OCI-LY1 (cell line): Measurements from ENCODE around the gene HCN1.

Experiments used
- H2AFZ ChIP-seq: fragments of 200-600 bp; sonication (generic), shearing (Covaris generic); 2 replicates; pipeline ENCODE4 v1.6.0; 2014; ENCODE audit warnings: antibody characterized with exemption, mild to moderate bottlenecking, low read length
- H3F3A ChIP-seq: fragments of 200-600 bp; sonication (generic), shearing (Covaris generic); 2 replicates; pipeline ENCODE4 v1.6.0; 2014; ENCODE audit warnings: mild to moderate bottlenecking, antibody characterized with exemption, low read length, moderate library complexity; ENCODE audit not compliant: insufficient read depth
- H3K27ac ChIP-seq: fragments of 200-600 bp; sonication (generic); 2 replicates; pipeline ENCODE4 v1.5.1; 2014; ENCODE audit warnings: low read length, mixed run types, mild to moderate bottlenecking, low read depth; ENCODE audit not compliant: poor library complexity, severe bottlenecking
- H3K27me3 ChIP-seq: fragments of 200-600 bp; sonication (generic); 2 replicates; pipeline ENCODE4 v1.6.0; 2014; ENCODE audit warnings: antibody characterized with exemption, mild to moderate bottlenecking, low read length, moderate library complexity; ENCODE audit not compliant: insufficient read depth
- H3K36me3 ChIP-seq: fragments of 200-600 bp; sonication (generic); 2 replicates; pipeline ENCODE4 v1.6.1; 2014; ENCODE audit warnings: mild to moderate bottlenecking, antibody characterized with exemption, low read length, moderate library complexity, mixed read lengths; ENCODE audit not compliant: insufficient read depth
- H3K4me1 ChIP-seq: fragments of 200-600 bp; sonication (generic); 2 replicates; pipeline ENCODE4 v1.5.1; 2014; ENCODE audit warnings: mild to moderate bottlenecking, low read length, moderate library complexity; ENCODE audit not compliant: insufficient read depth, severe bottlenecking
- H3K4me2 ChIP-seq: fragments of 200-600 bp; sonication (generic), shearing (Covaris generic); 2 replicates; pipeline ENCODE4 v1.6.1; 2014; ENCODE audit warnings: low read length
- H3K4me3 ChIP-seq: fragments of 200-600 bp; sonication (generic); 2 replicates; pipeline ENCODE4 v1.5.1; 2014; ENCODE audit warnings: low read length, low read depth, mild to moderate bottlenecking, mixed read lengths; ENCODE audit not compliant: poor library complexity, severe bottlenecking
- H3K79me2 ChIP-seq: fragments of 200-600 bp; shearing (Covaris generic); 2 replicates; pipeline ENCODE4 v1.6.1; 2016; ENCODE audit warnings: mixed run types, low read length, mixed read lengths; ENCODE audit not compliant: insufficient read depth
- H3K9ac ChIP-seq: fragments of 200-600 bp; sonication (generic), shearing (Covaris generic); 2 replicates; pipeline ENCODE4 v1.6.1; 2014; ENCODE audit warnings: mild to moderate bottlenecking, low read length, mixed read lengths
- H3K9me2 ChIP-seq: fragments of 200-600 bp; sonication (generic), shearing (Covaris generic); 2 replicates; pipeline ENCODE4 v1.6.1; 2014; ENCODE audit warnings: low read depth, mild to moderate bottlenecking, low read length, mixed read lengths
- H3K9me3 ChIP-seq: fragments of 200-600 bp; shearing (Covaris generic); 2 replicates; pipeline ENCODE4 v1.6.1; 2014; ENCODE audit warnings: low read length, mixed read lengths
- H4K20me1 ChIP-seq: fragments of 200-600 bp; sonication (generic), shearing (Covaris generic); 2 replicates; pipeline ENCODE4 v1.6.0; 2016; ENCODE audit warnings: mild to moderate bottlenecking, low read length; ENCODE audit not compliant: insufficient read depth
- EZH2 ChIP-seq: fragments of 200-600 bp; sonication (generic), shearing (Covaris generic); IDR thresholded peaks from 2 replicates; pipeline ENCODE4 v1.8.0; 2017; ENCODE audit warnings: borderline replicate concordance, mixed run types, mild to moderate bottlenecking, antibody characterized with exemption, low read length, moderate library complexity, mixed read lengths
- TF ChIP-seq, protein P1 (sequence below): fragments of 200-600 bp; sonication (generic), shearing (Covaris generic); IDR thresholded peaks from 2 replicates; pipeline ENCODE4 v1.5.1; 2017; ENCODE audit warnings: mild to moderate bottlenecking, antibody characterized with exemption, low read length, moderate library complexity, mixed read lengths

HCN1 gene

DNA sequence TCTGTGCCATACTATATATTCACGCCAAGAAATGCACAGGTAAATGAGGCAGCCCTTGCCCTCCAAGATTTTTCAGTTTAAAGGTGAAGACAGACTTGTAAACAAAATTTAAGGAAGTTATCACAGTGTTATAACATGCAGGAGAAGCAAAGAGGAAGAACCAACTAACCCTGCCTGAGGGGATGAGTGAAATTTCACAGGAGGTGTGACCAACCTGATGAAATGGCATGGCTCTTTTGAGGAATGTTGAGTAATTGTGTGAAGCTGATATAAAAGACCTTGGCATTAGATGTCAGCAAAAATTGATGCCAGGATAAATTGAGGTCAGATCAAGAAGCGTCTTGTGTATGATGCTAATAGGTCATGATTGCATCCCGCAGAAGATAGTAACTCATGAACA lies 86.5 kb downstream of the HCN1 start:
- Histone ChIP-seq H2AFZ (no peak overlapping the region), H3K9me3 (no peaks in the 10 kb centered on the region)

DNA sequence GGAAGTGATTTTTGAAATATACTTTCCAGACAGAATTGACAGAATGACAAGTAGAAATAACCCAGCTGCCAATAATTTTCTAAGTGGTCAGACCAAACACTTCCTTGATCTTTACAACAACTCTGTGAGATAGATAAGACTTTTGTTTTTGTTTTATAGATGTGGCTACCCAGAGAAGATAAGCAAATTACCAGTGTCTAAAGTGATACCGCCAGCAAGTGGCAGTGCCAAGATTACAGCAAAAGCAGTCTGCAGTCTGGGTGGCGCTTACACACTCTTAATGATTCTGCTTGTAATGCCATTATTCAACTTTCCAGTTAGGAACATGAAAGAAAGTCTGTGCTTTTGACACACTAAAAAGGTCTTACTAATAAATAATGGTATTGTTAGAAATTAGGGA lies 92.1 kb downstream of the HCN1 start:
- Histone ChIP-seq H3K79me2 (no peaks in the 10 kb centered on the region), H3F3A (no peaks in the 10 kb centered on the region), H3K4me3 (no peak overlapping the region), H3K9me2 (no peaks in the 10 kb centered on the region), H3K4me2 (no peak overlapping the region), H3K9me3 (no peaks in the 10 kb centered on the region), H2AFZ (no peak overlapping the region), H3K27me3 (no peaks in the 10 kb centered on the region), H3K4me1 (no peaks in the 10 kb centered on the region), H3K9ac (no peak overlapping the region), H4K20me1 (no peaks in the 10 kb centered on the region), H3K27ac (no peak overlapping the region), H3K36me3 (no peaks in the 10 kb centered on the region)
- no peak for TF ChIP-seq EZH2
- TF ChIP-seq, protein P1, sequence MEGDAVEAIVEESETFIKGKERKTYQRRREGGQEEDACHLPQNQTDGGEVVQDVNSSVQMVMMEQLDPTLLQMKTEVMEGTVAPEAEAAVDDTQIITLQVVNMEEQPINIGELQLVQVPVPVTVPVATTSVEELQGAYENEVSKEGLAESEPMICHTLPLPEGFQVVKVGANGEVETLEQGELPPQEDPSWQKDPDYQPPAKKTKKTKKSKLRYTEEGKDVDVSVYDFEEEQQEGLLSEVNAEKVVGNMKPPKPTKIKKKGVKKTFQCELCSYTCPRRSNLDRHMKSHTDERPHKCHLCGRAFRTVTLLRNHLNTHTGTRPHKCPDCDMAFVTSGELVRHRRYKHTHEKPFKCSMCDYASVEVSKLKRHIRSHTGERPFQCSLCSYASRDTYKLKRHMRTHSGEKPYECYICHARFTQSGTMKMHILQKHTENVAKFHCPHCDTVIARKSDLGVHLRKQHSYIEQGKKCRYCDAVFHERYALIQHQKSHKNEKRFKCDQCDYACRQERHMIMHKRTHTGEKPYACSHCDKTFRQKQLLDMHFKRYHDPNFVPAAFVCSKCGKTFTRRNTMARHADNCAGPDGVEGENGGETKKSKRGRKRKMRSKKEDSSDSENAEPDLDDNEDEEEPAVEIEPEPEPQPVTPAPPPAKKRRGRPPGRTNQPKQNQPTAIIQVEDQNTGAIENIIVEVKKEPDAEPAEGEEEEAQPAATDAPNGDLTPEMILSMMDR = no peak

More for the DNA sequence above, 86.5 kb downstream of the HCN1 start:
- Histone ChIP-seq H3F3A (no peaks in the 10 kb centered on the region), H3K9ac (no peak overlapping the region), H3K4me2 (no peak overlapping the region), H3K4me1 (no peaks in the 10 kb centered on the region), H3K27me3 (no peaks in the 10 kb centered on the region), H3K36me3 (no peaks in the 10 kb centered on the region), H3K4me3 (no peak overlapping the region), H3K27ac (no peak overlapping the region), H4K20me1 (no peaks in the 10 kb centered on the region), H3K9me2 (no peaks in the 10 kb centered on the region), H3K79me2 (no peaks in the 10 kb centered on the region)
- TF ChIP-seq EZH2 = no peak
- TF ChIP-seq, protein P1 = no peak

DNA sequence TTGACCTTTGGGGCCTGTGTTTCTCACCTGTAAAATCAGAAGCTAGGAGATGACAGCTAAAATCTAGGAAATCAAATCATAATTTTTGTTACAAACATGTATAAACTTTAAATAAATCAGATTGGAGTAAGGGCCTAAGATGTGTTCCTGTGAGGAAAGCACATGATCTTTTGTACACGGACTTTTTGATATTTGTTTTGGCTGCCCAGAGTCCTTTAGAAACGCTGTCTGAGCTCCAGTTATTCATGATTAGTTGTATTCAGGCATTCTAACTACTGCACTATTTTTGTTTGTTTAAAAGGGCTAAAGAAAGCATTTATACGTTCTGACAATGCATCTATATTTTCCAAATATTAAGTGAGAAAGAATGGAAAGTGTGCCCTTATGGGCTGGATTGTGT lies 94.8 kb downstream of the HCN1 start:
- Histone ChIP-seq H3K4me1 (no peaks in the 10 kb centered on the region), H3K79me2 (no peaks in the 10 kb centered on the region), H3K9ac (no peak overlapping the region), H3K4me3 (no peak overlapping the region), H3K27me3 (no peaks in the 10 kb centered on the region), H3K27ac (no peak overlapping the region), H3K9me2 (no peaks in the 10 kb centered on the region), H3F3A (no peaks in the 10 kb centered on the region), H3K4me2 (no peak overlapping the region), H2AFZ (no peak overlapping the region), H4K20me1 (no peaks in the 10 kb centered on the region), H3K9me3 (no peaks in the 10 kb centered on the region), H3K36me3 (no peaks in the 10 kb centered on the region)
- TF ChIP-seq, protein P1 = no peak
- no peak for TF ChIP-seq EZH2
